WI38 (cell line): ENCODE measurements around the gene BAX.

Source experiments
- H3K4me3 ChIP-seq: 2 replicates; pipeline ENCODE4 v1.5.1; 2011; ENCODE audit warnings: low read depth, mild to moderate bottlenecking, control low read depth, low read length
- CTCF ChIP-seq: IDR thresholded peaks from 2 replicates; pipeline ENCODE4 v1.5.1; 2012; ENCODE audit warnings: low read depth, mild to moderate bottlenecking, control low read depth, low read length

Gene BAX

DNA sequence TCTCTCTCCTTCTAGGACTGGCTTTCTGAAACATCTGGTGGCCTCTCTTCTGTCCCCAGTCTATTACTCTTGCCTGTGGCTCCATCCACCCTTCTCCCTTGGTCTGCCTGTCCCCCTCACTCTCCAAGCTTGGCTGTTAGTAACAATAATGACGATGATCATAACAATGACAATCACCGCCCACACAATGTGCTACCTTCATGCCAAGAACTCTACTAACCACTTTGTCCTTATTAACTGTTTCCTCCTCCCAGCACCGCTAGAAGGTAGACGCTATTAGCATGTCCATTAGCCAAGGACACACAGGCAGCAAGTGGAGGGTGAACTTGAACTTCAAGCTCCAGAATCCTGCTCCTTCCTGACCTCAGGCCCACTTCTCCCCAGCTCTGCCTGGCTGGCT, 35.7 kb downstream of the BAX start:
- H3K4me3 ChIP-seq, result no peak overlapping the region
- TF ChIP-seq CTCF, result no peak

DNA sequence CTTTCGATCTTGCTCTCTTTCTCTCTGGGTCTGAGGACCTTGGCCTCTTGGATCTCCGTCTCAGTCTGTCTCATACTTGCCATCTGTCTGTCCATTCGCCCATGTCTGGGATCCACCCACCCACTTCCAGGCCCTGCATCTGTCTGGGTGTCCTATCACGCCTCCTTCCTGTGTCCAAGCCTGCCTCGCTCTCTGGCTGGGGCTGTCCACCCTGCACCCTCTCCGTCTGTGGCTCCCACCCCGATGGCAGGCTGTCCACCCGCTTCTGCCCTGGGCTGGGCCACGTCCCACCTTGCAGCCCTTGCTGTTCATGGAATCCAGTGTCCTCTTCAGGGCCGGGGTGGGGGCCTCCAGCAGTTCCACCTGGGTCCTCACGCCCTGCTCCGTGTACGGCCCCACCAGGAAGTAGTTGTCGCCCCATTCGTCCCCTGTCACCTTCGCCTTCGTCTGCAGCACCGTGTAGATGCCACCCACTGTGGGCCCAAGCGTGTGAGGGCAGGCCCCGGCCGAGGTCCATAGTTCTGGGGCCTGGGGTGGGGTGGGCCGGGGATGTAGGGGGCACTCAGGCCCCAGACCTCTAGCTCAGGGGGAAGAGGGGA, 36.4 kb downstream of the BAX start:
- peak overlapping the region; percentile 97 for H3K4me3 ChIP-seq
- TF ChIP-seq CTCF, result no peak

GRCh38 chr19:48991873-48992580, 37.4 kb downstream of the BAX start:
- TF ChIP-seq CTCF, result no peak
- H3K4me3 ChIP-seq, result peak overlapping the region; percentile 97

DNA sequence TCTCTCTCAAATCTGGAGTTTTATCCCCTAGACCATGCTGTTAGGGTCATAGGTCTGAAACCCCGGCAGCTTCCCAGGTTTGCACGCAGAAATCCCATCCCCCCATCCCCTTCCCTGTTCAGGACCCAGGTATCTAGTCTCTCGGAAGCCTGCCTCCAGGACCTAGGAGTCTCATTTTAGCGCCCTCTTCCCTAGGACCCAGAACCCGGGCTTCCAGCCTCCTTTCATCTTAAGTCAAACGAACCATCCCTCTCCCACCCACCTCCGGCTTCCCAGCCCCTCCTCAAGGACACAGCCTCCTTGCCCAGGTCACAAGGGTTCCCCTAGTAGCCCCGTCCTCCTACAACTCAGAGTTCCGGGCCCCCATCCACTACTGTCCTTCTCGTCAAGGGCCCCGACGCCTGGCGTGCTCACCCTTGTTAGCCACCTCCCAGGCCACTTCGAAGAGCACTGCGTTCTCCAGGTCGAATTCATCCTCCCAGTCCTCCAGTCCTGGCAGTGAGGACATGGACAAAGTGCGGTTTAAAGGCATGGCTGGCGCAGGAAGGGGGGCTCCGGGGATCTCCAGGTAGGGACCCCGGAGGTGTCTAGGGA, 38.0 kb downstream of the BAX start:
- H3K4me3 ChIP-seq, result peak overlapping the region; percentile 97
- no peak for TF ChIP-seq CTCF

GRCh38 chr19:48993175-48994034, 38.7 kb downstream of the BAX start, which contains the start of the genes GYS1 and RUVBL2:
Gene GYS1 (minus strand): TSS chr19:48993309. CDS start chr19:48993112, 197 bp downstream.
Gene RUVBL2 (plus strand): TSS chr19:48993887. CDS start chr19:48993912, 25 bp downstream.
- H3K4me3 ChIP-seq, result peak within 1 kb of the TSS; percentile 97
- peak; percentile 67 for TF ChIP-seq CTCF

- TF ChIP-seq CTCF, result no peak
- H3K4me3 ChIP-seq, result peak overlapping the region; percentile 97
Measured at GRCh38 chr19:48994035-48994386, 39.3 kb downstream of the BAX start.
